CMK (cell line): Measurements from ENCODE around the gene DYNLT2.
"Not testable (repeated sequence)": the region's sequence is repeated elsewhere in the genome, so short reads cannot be mapped to it uniquely, and the experiment has no call there.

Experiments used
- DNase-seq: peaks from one replicate; pipeline ENCODE4 v3.0.0-alpha.2; 2010; ENCODE audit warnings: low read depth

DYNLT2 gene

DNA sequence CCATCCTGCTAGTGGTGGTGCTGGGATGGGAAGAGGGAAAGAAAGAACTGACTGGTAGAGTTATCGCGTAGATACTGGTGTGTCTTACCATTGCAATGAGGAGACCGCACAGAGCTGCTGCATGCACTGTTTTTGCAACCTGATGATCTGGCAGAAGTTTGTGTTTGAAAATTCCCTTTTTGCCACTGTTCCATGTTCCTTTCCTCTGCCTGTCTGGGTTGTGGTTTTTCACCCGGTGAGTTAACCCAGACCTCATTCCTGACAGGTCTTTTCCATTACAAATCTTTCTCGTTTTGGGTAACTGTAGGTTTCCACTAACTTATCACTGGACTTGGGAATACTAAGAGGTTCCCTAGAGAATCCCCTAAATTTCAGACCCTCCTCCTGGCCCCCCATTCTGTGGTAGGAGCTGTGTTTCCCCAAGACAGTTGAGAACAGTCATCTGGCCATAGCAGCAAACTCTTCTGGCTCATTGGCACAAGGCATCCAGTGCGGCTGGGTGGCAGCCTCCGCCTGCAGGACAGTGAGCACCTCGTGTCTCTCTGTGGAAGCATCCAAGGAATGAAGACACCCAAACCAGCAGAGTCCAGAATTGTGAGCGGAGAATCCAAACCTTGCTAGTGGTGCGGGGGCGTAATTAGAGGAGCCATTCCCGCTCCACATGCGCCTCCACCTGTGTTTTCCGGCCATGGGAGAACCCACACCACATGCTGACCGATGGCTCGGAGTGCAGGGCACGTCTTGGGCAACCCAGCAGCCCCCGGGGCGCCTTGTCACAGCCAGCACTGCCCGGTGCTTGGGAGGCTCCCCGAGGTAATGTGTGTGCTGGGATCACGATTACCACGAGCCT lies 32.8 kb upstream of the DYNLT2 start:
- no peak for DNase-seq

DNA sequence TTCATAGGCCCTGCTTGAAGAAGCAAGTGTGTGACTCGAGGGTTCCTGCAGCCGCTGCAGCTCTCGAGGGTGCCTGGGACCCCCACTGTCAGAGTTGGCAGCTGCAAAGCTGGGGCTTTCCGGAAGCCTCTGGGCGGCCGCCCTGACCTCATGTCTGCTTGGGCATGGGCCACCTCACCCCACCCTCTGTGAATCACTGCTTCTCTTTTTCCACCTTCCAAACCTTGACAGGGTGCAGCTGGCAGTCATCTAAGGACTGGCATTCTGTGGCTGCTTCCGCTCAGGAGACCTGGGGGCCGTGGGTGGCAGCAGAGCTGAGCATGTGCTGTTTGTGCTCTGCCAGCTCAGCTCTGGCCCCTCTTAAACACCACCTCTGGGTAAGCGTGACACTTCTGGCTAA lies 32.0 kb upstream of the DYNLT2 start:
- no peak for DNase-seq

DNA sequence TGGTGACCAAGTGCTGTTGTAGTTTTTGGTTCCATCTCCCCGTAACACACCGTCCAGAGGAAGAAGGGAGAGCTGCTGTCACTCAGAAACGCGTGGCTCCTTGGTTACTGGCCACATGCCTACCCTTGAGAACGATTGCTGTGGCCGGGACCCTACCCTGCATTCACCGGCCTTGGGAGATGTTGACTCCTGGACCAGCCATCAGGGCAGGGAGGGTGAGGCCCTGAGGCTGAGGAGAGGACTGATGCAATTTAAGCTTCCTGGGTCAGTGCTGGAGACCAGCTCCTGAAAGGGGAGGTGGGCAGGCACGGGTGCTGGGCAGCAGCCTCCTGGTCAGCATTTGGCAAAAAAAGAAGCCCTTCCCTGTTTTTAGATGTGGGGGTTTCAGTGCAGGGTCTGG lies 31.6 kb upstream of the DYNLT2 start:
- no peak for DNase-seq

- DNase-seq, result no peak
Measured at GRCh38 chr6:169780571-169781091, 29.3 kb upstream of the DYNLT2 start.

- no peak for DNase-seq
Measured at GRCh38 chr6:169779896-169780295, 28.5 kb upstream of the DYNLT2 start.

DNA sequence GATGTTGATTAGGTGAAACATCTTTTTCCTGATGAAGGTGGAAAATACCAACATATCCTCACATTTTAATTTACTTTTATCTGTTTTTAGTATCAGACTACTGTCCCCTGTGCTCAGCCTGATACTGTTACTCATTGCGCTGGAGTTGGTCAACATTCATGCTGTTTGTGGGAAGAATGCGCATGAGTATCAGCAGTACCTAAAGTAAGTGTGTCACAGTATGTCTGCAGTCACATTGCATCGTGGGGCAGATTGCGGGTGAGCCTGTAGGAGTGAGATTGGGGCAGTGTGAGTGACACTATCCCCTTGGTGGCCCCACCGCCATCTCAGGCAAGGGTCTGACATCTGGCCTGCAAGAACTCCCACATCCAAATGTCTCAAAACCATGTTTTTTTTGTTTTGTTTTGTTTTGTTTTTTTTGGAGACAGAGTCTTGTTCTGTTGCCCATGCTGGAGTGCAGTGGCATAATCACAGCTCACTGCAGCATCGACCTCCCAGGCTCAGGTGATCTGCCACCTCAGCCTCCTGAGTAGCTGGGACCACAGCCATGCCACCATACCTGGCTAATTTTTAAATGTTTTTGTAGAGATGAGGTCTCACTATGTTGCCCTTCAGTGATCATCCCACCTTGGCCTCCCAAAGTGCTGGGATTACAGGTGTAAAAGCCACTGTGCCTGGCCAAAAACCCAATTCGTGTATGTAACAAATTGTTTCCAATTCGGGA lies 27.9 kb upstream of the DYNLT2 start:
- DNase-seq, result no peak

GRCh38 chr6:169778646-169779045 lies 27.3 kb upstream of the DYNLT2 start:
- DNase-seq, result no peak

GRCh38 chr6:169777896-169778295 lies 26.5 kb upstream of the DYNLT2 start:
- no peak for DNase-seq

- no peak for DNase-seq
Measured at GRCh38 chr6:169776379-169776778, 25.0 kb upstream of the DYNLT2 start.

DNA sequence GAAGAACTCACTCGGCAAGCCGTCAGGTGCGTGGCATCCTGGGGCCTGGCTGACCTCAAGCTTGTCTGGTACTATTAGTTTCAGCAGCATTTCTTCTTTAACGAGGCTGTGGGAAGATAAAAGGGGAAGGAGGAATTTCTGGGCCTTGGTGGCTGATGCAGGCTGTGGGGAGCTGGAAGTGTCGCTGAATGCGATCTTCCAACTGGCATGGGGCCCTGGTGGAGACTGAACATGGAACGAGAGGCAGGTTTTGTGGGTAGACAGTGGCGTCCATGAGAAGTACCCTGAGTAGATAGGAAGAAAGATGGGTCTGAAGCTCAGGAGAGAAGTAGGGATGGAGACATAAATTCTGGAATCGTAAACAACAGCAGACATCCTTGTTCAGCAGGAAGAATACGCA lies 23.9 kb upstream of the DYNLT2 start:
- DNase-seq, result no peak

DNA sequence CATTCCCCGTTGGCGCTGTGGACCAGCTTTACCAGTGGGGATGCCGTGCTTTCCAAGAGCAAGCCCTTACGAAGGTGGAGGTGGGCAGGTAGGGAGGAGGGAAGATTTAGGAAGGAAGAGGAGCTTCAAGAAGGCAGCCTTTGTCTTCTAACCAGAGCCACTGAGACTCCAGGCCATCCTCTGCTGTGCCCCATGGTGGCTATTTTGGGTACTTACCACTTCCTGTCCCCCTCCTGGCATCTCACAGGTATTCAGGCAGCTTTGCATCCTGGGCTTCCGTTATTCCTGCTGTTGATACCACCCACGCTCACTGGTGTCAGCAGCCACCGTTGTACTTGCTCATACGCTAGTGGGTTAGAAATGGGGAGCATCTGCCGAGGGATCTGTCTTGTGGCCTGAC lies 23.0 kb upstream of the DYNLT2 start:
- no peak for DNase-seq

- no peak for DNase-seq
Measured at GRCh38 chr6:169766921-169767736, 15.8 kb upstream of the DYNLT2 start.

GRCh38 chr6:169766232-169766631 lies 14.9 kb upstream of the DYNLT2 start:
- no peak for DNase-seq

DNA sequence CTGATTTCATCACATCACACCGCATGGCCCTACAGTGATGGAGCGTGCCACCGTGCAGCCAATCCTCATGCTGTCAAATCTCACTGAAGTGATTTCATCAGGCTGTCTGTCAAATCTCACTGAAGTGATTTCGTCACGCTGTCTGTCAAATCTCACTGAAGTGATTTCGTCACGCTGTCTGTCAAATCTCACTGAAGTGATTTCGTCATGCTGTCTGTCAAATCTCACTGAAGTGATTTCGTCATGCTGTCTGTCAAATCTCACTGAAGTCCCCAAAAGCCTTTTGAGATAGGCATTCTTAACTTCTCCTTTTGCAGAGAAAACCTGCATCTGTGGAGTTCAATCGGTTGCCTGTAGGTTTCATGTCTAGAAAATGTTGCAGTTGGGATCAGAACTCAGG lies 14.4 kb upstream of the DYNLT2 start:
- not testable (repeated sequence) for DNase-seq

DNA sequence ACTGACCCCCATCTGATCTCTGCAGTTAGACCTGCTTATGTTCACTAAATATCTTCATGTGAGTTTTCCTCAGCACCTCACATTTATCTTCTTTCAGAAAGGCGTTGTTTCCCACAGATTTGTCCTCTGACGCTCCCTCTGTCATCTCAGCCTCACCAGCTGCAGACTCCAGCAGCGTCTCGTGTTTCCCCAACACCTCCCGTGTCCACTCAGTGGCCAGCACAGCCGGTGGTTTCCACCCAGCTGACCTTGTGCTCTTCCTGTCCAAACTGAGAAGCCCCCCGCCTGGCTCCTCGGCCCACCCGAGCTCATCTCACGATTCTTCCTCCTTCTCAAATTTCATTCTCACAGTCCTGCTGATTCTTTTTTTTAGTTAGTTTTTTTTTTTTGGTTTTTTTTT lies 12.5 kb upstream of the DYNLT2 start:
- no peak for DNase-seq

GRCh38 chr6:169763308-169763707 lies 11.9 kb upstream of the DYNLT2 start:
- no peak for DNase-seq

GRCh38 chr6:169755162-169755561 lies 3.8 kb upstream of the DYNLT2 start:
- no peak for DNase-seq

- no peak for DNase-seq
Measured at GRCh38 chr6:169752074-169752623, 777 bp upstream of the DYNLT2 start.

GRCh38 chr6:169746556-169746955 lies 4.8 kb downstream of the DYNLT2 start:
- no peak for DNase-seq

- DNase-seq, result no peak
Measured at GRCh38 chr6:169745405-169745804, 6.0 kb downstream of the DYNLT2 start.

DNA sequence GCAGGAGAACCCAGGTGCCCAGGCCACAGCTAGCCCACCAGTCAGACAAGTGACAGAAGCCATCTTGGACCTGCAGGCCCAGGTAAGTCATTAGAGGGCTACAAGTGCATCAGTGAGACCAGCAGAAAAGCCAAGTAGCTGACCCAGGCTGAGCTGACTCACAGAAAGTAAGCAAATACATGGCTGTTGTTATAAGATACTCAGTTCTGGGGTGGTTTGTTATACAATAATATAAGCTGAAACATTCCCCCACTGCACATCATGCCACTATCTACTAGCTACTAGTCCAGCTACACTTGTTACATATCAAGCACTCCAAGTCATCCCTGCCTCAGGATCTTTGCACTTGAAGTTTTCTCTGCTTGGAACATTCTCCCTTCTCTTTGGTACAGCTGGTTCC lies 10.0 kb downstream of the DYNLT2 start:
- DNase-seq, result no peak

GRCh38 chr6:169738976-169739529 lies 12.3 kb downstream of the DYNLT2 start:
- DNase-seq, result no peak
